ENCODE measurements around the gene SLC25A14. TPM values are rescaled to one million over a fixed set of nuclear protein-coding genes. Genes with fewer than 3 reads are reported as not detected.
"Not testable (repeated sequence)": the region's sequence is repeated elsewhere in the genome, so short reads cannot be mapped to it uniquely, and the experiment has no call there.

SLC25A14 gene
- total and polyA plus RNA-seq, 10 of the 15 experiments (the other 5 are each of a cell fraction or from before 2014, with no cell fraction given): 7.6 to 17.0 (median 14.0) TPM

- TF ChIP-seq CEBPZ (IDR thresholded peaks at IDR 0.05; ENCODE audit: low read depth, low read length) (no peak), SMAD1 (IDR thresholded peaks at IDR 0.05; ENCODE audit: low read depth, partially characterized antibody) (no peak), PML (IDR thresholded peaks at IDR 0.05; ENCODE audit: low read length) (no peak), RELA (IDR thresholded peaks at IDR 0.05; ENCODE audit: borderline replicate concordance, partially characterized antibody) (no peak), MEF2B (IDR thresholded peaks at IDR 0.05; ENCODE audit: partially characterized antibody, poor library complexity, severe bottlenecking) (no peak), ETV6 (conservative IDR thresholded peaks at IDR 0.05 in 1 of 2, IDR thresholded peaks at IDR 0.05 in 1 of 2; ENCODE audit: borderline replicate concordance in 1 of 2, low read depth in 1 of 2) (no peak)
- TF ChIP-seq, protein P1, sequence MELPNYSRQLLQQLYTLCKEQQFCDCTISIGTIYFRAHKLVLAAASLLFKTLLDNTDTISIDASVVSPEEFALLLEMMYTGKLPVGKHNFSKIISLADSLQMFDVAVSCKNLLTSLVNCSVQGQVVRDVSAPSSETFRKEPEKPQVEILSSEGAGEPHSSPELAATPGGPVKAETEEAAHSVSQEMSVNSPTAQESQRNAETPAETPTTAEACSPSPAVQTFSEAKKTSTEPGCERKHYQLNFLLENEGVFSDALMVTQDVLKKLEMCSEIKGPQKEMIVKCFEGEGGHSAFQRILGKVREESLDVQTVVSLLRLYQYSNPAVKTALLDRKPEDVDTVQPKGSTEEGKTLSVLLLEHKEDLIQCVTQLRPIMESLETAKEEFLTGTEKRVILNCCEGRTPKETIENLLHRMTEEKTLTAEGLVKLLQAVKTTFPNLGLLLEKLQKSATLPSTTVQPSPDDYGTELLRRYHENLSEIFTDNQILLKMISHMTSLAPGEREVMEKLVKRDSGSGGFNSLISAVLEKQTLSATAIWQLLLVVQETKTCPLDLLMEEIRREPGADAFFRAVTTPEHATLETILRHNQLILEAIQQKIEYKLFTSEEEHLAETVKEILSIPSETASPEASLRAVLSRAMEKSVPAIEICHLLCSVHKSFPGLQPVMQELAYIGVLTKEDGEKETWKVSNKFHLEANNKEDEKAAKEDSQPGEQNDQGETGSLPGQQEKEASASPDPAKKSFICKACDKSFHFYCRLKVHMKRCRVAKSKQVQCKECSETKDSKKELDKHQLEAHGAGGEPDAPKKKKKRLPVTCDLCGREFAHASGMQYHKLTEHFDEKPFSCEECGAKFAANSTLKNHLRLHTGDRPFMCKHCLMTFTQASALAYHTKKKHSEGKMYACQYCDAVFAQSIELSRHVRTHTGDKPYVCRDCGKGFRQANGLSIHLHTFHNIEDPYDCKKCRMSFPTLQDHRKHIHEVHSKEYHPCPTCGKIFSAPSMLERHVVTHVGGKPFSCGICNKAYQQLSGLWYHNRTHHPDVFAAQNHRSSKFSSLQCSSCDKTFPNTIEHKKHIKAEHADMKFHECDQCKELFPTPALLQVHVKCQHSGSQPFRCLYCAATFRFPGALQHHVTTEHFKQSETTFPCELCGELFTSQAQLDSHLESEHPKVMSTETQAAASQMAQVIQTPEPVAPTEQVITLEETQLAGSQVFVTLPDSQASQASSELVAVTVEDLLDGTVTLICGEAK (IDR thresholded peaks at IDR 0.05; ENCODE audit: borderline replicate concordance): no peak
Observed at GRCh38 chrX:130304587-130305368, 34.9 kb upstream of the SLC25A14 start (continued).

DNA sequence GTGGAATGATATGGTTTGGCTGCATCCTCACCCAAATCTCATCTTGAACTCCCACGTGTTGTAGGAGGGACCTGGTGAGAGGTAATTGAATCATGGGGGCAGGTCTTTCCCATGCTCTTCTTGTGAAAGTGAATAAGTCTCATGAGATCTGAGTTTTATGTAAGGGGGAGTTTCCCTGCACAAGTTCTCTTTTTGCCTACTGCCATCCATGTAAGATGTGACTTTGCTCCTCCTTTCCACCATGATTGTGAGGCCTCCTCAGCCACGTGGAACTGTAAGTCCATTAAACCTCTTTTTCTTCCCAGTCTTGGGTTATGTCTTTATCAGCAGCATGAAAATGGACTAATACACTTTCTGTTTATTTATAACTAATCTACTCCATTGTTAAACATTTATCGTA is 19.8 kb upstream of the SLC25A14 start:
- RAD21 ChIA-PET (ENCODE audit: unreplicated experiment); H3K27me3 ChIP-seq (replicated peaks in 1 of 2; ENCODE audit: control insufficient read depth in 2 of 2, insufficient read depth in 2 of 2, low read length in 1 of 2); SMC1A ChIA-PET (ENCODE audit: uncharacterized antibody, unreplicated experiment); H3K27ac ChIP-seq (ENCODE audit: control insufficient read depth, insufficient read depth); H3K79me2 ChIP-seq (ENCODE audit: control insufficient read depth, insufficient read depth, low read length); FAIRE-seq; ATAC-seq; H3K4me1 ChIP-seq (ENCODE audit: control insufficient read depth, insufficient read depth, low read length); POLR2A ChIA-PET; H2AFZ ChIP-seq (ENCODE audit: control insufficient read depth, low read depth, low read length); H3K4me2 ChIP-seq (ENCODE audit: control insufficient read depth, insufficient read depth); BruUV-seq (replicated peaks); H4K20me1 ChIP-seq (ENCODE audit: control insufficient read depth, insufficient read depth); intact Hi-C loops (cut with micrococcal nuclease; ENCODE audit: unreplicated experiment); in situ Hi-C loops (cut with MboI); H3K9me3 ChIP-seq (replicated peaks; ENCODE audit: control insufficient read depth, insufficient read depth, low read length); H3K36me3 ChIP-seq (ENCODE audit: control insufficient read depth in 2 of 2, insufficient read depth in 2 of 2, low read length in 1 of 2); H3K9ac ChIP-seq (ENCODE audit: control insufficient read depth, insufficient read depth, low read length); DNase-seq (ENCODE audit: low read depth, low spot score); H3K4me3 ChIP-seq; CTCF ChIA-PET: not testable (repeated sequence)
- 17% methylated on average over 3 of the region's 3 CpGs for WGBS (ENCODE audit: insufficient coverage, insufficient replicate concordance, low lambda C conversion rate, missing lambda C conversion rate)

Data from GM12878 (cell line).